Lower lobe of right lung (tissue), 2 donors: ENCODE measurements around the gene PRKCH. TPM values are rescaled to one million over a fixed set of nuclear protein-coding genes. Genes with fewer than 3 reads are reported as not detected.

Source experiments
- ATAC-seq, 2 donors: fragments of 200-7000 bp; cut with Tn5 transposase; one replicate each; pipeline ENCODE4 v1.9.1; 2020 to 2022; ENCODE audit warnings: mild to moderate bottlenecking in 2 of 2, moderate library complexity in 2 of 2
- DNase-seq: peaks from one replicate; pipeline ENCODE4 v3.0.0-alpha.2; 2020
- H3K27ac ChIP-seq: fragments of 200-600 bp; one replicate; pipeline ENCODE4 v1.8.0; 2022
- H3K27me3 ChIP-seq: fragments of 200-600 bp; one replicate; pipeline ENCODE4 v1.8.0; 2022; ENCODE audit warnings: low read depth
- H3K36me3 ChIP-seq: fragments of 200-600 bp; one replicate; pipeline ENCODE4 v1.8.0; 2022; ENCODE audit warnings: mild to moderate bottlenecking
- H3K4me1 ChIP-seq: fragments of 200-600 bp; one replicate; pipeline ENCODE4 v1.8.0; 2022
- H3K4me3 ChIP-seq: fragments of 200-600 bp; one replicate; pipeline ENCODE4 v1.8.0; 2022; ENCODE audit warnings: mild to moderate bottlenecking
- H3K9me3 ChIP-seq: fragments of 200-600 bp; one replicate; pipeline ENCODE4 v1.8.0; 2022
- CTCF ChIP-seq: fragments of 200-600 bp; IDR thresholded peaks from one replicate; pipeline ENCODE4 v1.8.0; 2022; ENCODE audit warnings: antibody characterized with exemption, mild to moderate bottlenecking
- intact Hi-C: fragments of 100-400 bp; cut with DNase I; formaldehyde crosslinking; loops from one replicate; pipeline ENCODE4 v1.11.0; 2022
- total RNA-seq: library from RNA; stranded (reverse); fragmentation: NEBNext Ultra II Directional; extraction: Animal tissue kit (Norgen Biotek cat#: 25700); gene quantifications from one replicate; pipeline ENCODE4 v1.2.1, GENCODE V29; 2021
- donor health status: DM: no; HTN: yes; CAD: no; lungs with severe emphysema.

PRKCH gene
- total RNA-seq, 1 donor from 2014 or later = 60.9 TPM

GRCh38 chr14:61470261-61470960 lies 149.0 kb downstream of the PRKCH start:
- intact Hi-C loops = loop anchor here (10.0 kb wide), 1 partner anchor 54 kb away; no protein-coding TSS in a partner anchor
- H3K9me3 ChIP-seq = no peaks in the 10 kb centered on the region
- TF ChIP-seq CTCF = no peak
- H3K27ac ChIP-seq = peak overlapping the region; percentile 62
- ATAC-seq (peak in 1 of 2 donors; percentile 11), DNase-seq (no peak)
- no peak overlapping the region for H3K4me3 ChIP-seq
- peaks cover 96% of the 10 kb centered on the region for H3K4me1 ChIP-seq
- no peaks in the 10 kb centered on the region for H3K36me3 ChIP-seq
- no peaks in the 10 kb centered on the region for H3K27me3 ChIP-seq

- Histone ChIP-seq H3K27me3 (no peaks in the 10 kb centered on the region), H3K4me3 (no peak overlapping the region), H3K27ac (peak overlapping the region; percentile 62), H3K9me3 (no peaks in the 10 kb centered on the region), H3K4me1 (peaks cover 100% of the 10 kb centered on the region), H3K36me3 (no peaks in the 10 kb centered on the region)
- ATAC-seq (no peak), DNase-seq (no peak)
- no peak for TF ChIP-seq CTCF
- intact Hi-C loops = loop anchor here (10.0 kb wide), 1 partner anchor 54 kb away; no protein-coding TSS in a partner anchor
These were observed 149.5 kb downstream of the PRKCH start for GRCh38 chr14:61470961-61471293.

- DNase-seq = no peak
- Histone ChIP-seq H3K36me3 (no peaks in the 10 kb centered on the region), H3K27ac (peak overlapping the region; percentile 62), H3K4me1 (peaks cover 100% of the 10 kb centered on the region), H3K27me3 (no peaks in the 10 kb centered on the region), H3K9me3 (no peaks in the 10 kb centered on the region), H3K4me3 (peak overlapping the region; percentile 39)
- intact Hi-C loops = loop anchor here (10.0 kb wide), 1 partner anchor 53 kb away; no protein-coding TSS in a partner anchor
- TF ChIP-seq CTCF = no peak
- ATAC-seq = no peak
These were observed 150.1 kb downstream of the PRKCH start for GRCh38 chr14:61471297-61472005.

GRCh38 chr14:61472011-61472672 lies 150.8 kb downstream of the PRKCH start:
- Histone ChIP-seq H3K27ac (peak overlapping the region; percentile 62), H3K27me3 (no peaks in the 10 kb centered on the region), H3K36me3 (no peaks in the 10 kb centered on the region), H3K4me1 (peaks cover 98% of the 10 kb centered on the region), H3K9me3 (no peaks in the 10 kb centered on the region), H3K4me3 (peak overlapping the region; percentile 39)
- TF ChIP-seq CTCF = no peak
- intact Hi-C loops = loop anchor here (10.0 kb wide), 1 partner anchor 53 kb away; no protein-coding TSS in a partner anchor
- DNase-seq = no peak
- no peak for ATAC-seq

GRCh38 chr14:61472801-61473376 lies 151.5 kb downstream of the PRKCH start:
- no peak for DNase-seq

More at GRCh38 chr14:61472801-61473376, 151.5 kb downstream of the PRKCH start:
- Histone ChIP-seq H3K27me3 (no peaks in the 10 kb centered on the region), H3K4me1 (peaks cover 98% of the 10 kb centered on the region), H3K9me3 (no peaks in the 10 kb centered on the region), H3K36me3 (no peaks in the 10 kb centered on the region), H3K4me3 (no peak overlapping the region), H3K27ac (peak overlapping the region; percentile 62)
- ATAC-seq = no peak
- TF ChIP-seq CTCF = no peak
- intact Hi-C loops = loop anchor here (10.0 kb wide), 1 partner anchor 52 kb away; no protein-coding TSS in a partner anchor
